OCI-LY7 (cell line): Measurements from ENCODE around the gene DNAH8.

ENCODE experiments used
- CTCF ChIP-seq: fragments of 200-600 bp; sonication (generic); conservative IDR thresholded peaks from 2 replicates; pipeline ENCODE4 v1.5.1; 2014; ENCODE audit warnings: mild to moderate bottlenecking, antibody characterized with exemption, low read length, moderate library complexity, mixed read lengths
- EZH2phosphoT487 ChIP-seq: fragments of 200-600 bp; sonication (generic); IDR thresholded peaks from 2 replicates; pipeline ENCODE4 v1.6.1; 2018; ENCODE audit warnings: low read depth, borderline replicate concordance, mild to moderate bottlenecking, mixed run types, antibody characterized with exemption, low read length, moderate library complexity, mixed read lengths

GRCh38 chr6:38942965-38943364, 227.9 kb downstream of the DNAH8 start:
- TF ChIP-seq CTCF (no peak), EZH2phosphoT487 (no peak)
